Spleen (tissue), 7 donors: Measurements from ENCODE around the gene SLC4A1AP.

Experiments
- POLR2A ChIP-seq, 3 donors: fragments of 450-650 bp; IDR thresholded peaks; one replicate each; pipeline ENCODE4 v1.5.1; 2017; ENCODE audit warnings: antibody characterized with exemption in 3 of 3, mild to moderate bottlenecking in 1 of 3
- POLR2AphosphoS5 ChIP-seq, 3 donors: sonication (generic); formaldehyde crosslinking; IDR thresholded peaks; one replicate each; pipeline ENCODE4 v1.5.1; 2017; ENCODE audit warnings: antibody characterized with exemption in 3 of 3
- TF ChIP-seq, protein P1 (sequence below), 11 experiments: fragments of 200-600 bp in 7 of 11; fragments of 450-650 bp in 4 of 11; sonication (generic) in 4 of 11; IDR thresholded peaks in 8 of 11; conservative IDR thresholded peaks in 3 of 11; 1 replicate in 7 of 11; 2 replicates in 4 of 11; pipeline versions ENCODE4 v1.4.0 to v1.8.0; 2016 to 2021; ENCODE audit warnings: antibody characterized with exemption in 11 of 11, inconsistent platforms in 4 of 11, mild to moderate bottlenecking in 1 of 11
- donor health status: DM: no; HTN: no; CAD: no; lungs with moderate emphysema.
- donor health status: DM: no; HTN: no; CAD: no.
- donor health status: DM: no; HTN: no; CAD: no.

- TF ChIP-seq, protein P1, sequence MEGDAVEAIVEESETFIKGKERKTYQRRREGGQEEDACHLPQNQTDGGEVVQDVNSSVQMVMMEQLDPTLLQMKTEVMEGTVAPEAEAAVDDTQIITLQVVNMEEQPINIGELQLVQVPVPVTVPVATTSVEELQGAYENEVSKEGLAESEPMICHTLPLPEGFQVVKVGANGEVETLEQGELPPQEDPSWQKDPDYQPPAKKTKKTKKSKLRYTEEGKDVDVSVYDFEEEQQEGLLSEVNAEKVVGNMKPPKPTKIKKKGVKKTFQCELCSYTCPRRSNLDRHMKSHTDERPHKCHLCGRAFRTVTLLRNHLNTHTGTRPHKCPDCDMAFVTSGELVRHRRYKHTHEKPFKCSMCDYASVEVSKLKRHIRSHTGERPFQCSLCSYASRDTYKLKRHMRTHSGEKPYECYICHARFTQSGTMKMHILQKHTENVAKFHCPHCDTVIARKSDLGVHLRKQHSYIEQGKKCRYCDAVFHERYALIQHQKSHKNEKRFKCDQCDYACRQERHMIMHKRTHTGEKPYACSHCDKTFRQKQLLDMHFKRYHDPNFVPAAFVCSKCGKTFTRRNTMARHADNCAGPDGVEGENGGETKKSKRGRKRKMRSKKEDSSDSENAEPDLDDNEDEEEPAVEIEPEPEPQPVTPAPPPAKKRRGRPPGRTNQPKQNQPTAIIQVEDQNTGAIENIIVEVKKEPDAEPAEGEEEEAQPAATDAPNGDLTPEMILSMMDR (IDR thresholded peaks at IDR 0.05 in 8 of 11, conservative IDR thresholded peaks at IDR 0.05 in 3 of 11), result peak in 7 of 11 experiments; percentile 9 to 36 (median 23)
- peak; percentile 57 to 75 (median 73) for TF ChIP-seq POLR2AphosphoS5 (IDR thresholded peaks at IDR 0.05)
- TF ChIP-seq POLR2A (IDR thresholded peaks at IDR 0.05), result no peak
Observed at GRCh38 chr2:27737676-27738348, 74.1 kb downstream of the SLC4A1AP start.
